Measurements from ENCODE around the gene ACTL10.

DNA sequence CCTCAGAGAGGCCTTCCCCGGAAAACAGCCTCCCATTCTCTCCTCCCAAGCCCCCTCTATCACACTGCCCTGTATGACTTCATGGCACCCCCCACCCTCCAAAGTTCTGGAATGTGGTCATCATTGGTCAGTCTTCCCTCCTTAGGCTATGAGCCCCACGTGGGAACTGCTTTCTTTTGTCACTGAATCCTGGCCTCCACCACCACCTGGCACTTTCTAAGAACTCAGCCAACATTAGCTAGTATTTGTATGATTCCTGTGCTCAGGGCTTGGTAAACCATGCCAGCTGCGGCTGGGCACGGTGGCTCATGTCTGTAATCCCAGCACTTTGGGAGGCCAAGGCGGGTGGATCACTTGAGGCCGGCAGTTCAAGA is 27.9 kb downstream of the ACTL10 start:
- no peak for TF ChIP-seq POLR2A (IDR thresholded peaks at IDR 0.05)
- TF ChIP-seq, protein P1, sequence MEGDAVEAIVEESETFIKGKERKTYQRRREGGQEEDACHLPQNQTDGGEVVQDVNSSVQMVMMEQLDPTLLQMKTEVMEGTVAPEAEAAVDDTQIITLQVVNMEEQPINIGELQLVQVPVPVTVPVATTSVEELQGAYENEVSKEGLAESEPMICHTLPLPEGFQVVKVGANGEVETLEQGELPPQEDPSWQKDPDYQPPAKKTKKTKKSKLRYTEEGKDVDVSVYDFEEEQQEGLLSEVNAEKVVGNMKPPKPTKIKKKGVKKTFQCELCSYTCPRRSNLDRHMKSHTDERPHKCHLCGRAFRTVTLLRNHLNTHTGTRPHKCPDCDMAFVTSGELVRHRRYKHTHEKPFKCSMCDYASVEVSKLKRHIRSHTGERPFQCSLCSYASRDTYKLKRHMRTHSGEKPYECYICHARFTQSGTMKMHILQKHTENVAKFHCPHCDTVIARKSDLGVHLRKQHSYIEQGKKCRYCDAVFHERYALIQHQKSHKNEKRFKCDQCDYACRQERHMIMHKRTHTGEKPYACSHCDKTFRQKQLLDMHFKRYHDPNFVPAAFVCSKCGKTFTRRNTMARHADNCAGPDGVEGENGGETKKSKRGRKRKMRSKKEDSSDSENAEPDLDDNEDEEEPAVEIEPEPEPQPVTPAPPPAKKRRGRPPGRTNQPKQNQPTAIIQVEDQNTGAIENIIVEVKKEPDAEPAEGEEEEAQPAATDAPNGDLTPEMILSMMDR (IDR thresholded peaks at IDR 0.05), result no peak
